HG03575 (cell line): Measurements from ENCODE around the gene SFMBT1.

ENCODE experiments used
- ATAC-seq: cut with Tn5 transposase; IDR thresholded peaks from one replicate; pipeline ENCODE4 v1.9.1; 2021; ENCODE audit not compliant: unreplicated experiment, insufficient number of reproducible peaks, low FRiP score; ENCODE audit errors: extremely low read depth

The SFMBT1 gene

GRCh38 chr3:53045518-53046170, at the start of gene SFMBT1:
SFMBT1 (minus strand) TSS chr3:53046073; CDS start chr3:52969128, 76,945 bp downstream.
- no peak for ATAC-seq

- no peak for ATAC-seq
Observed at GRCh38 chr3:53092942-53093341, 47.1 kb upstream of the SFMBT1 start.

GRCh38 chr3:53092216-53092615, 46.3 kb upstream of the SFMBT1 start:
- no peak for ATAC-seq

- no peak for ATAC-seq
Observed at GRCh38 chr3:53091011-53091410, 45.1 kb upstream of the SFMBT1 start.

GRCh38 chr3:53089511-53089910, 43.6 kb upstream of the SFMBT1 start:
- no peak for ATAC-seq

GRCh38 chr3:53085476-53085875, 39.6 kb upstream of the SFMBT1 start:
- ATAC-seq, result no peak

- ATAC-seq, result no peak
Observed at GRCh38 chr3:53084310-53085001, 38.6 kb upstream of the SFMBT1 start.

GRCh38 chr3:53083949-53084309, 38.1 kb upstream of the SFMBT1 start:
- ATAC-seq, result no peak

- no peak for ATAC-seq
Observed at GRCh38 chr3:53083521-53083920, 37.6 kb upstream of the SFMBT1 start.

- ATAC-seq, result no peak
Observed at GRCh38 chr3:53082736-53083135, 36.9 kb upstream of the SFMBT1 start.

GRCh38 chr3:53081318-53081717, 35.4 kb upstream of the SFMBT1 start:
- no peak for ATAC-seq

GRCh38 chr3:53080612-53081205, 34.8 kb upstream of the SFMBT1 start:
- ATAC-seq, result no peak

- ATAC-seq, result no peak
Observed at GRCh38 chr3:53079791-53080555, 34.1 kb upstream of the SFMBT1 start.

GRCh38 chr3:53079147-53079546, 33.3 kb upstream of the SFMBT1 start:
- no peak for ATAC-seq

- no peak for ATAC-seq
Observed at GRCh38 chr3:53078656-53079055, 32.8 kb upstream of the SFMBT1 start.

- ATAC-seq, result no peak
Observed at GRCh38 chr3:53077476-53078220, 31.8 kb upstream of the SFMBT1 start.

- no peak for ATAC-seq
Observed at GRCh38 chr3:53075743-53076140, 29.9 kb upstream of the SFMBT1 start.

GRCh38 chr3:53074761-53075742, 29.2 kb upstream of the SFMBT1 start:
- no peak for ATAC-seq
